ENCODE results near the gene ARID3B. TPM values are rescaled to one million over a fixed set of nuclear protein-coding genes. Genes with fewer than 3 reads are reported as not detected.
A peak's percentile ranks its signal among the peaks of the same experiment; 100 is the strongest.

The ARID3B gene
- total and polyA plus RNA-seq, 7 donors = 1.8 to 5.5 (median 3.0) TPM

DNA sequence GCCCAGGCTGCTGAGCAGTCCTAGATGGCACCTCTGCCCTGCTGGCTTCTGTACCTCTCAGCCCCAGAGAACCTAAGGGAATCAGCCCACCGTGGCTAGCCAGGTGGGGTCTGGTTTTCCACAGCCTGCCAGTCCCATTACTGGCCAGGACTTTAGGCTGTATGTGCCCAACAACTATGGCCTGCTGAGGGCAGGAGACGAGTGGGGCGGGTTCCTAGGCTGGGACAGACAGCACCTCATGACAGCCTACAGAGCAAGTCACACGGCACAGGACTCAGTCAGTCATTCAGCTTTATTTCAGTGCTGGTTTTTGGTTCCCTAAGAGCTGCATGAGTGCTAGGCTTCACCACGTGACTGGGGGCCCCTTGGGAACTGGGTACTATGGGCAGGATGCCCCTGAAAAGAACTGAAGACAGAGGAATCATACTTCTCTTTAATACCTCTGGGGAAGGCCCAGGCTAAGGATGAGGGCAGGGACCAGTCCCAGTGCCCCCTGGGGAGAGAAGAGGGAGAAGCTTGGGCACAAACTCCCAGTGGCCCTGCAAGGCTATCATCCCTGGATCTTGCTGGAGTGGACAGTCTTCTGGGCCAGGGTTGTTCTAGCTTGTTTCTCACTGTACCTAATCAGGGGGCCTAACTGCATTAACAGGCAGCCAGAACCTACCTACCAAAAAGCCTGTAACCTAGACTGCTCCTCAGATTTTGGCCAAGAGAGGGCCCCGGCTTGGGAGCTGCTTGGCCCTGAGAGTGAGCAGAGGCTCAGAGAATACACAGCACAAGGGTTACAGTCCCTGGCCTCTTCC is 89.5 kb downstream of the ARID3B start:
- Histone ChIP-seq H3K4me3 (no peak overlapping the region), H3K27me3 (ENCODE audit: insufficient read depth in 3 of 3, low read length in 2 of 3) (no peaks in the 10 kb centered on the region), H3K36me3 (ENCODE audit: insufficient read depth in 1 of 2, low read depth in 1 of 2) (peaks cover 7 to 99% of the 10 kb centered on the region in 2 donors), H3K27ac (no peak overlapping the region), H3K9me3 (no peaks in the 10 kb centered on the region), H3K4me1 (no peaks in the 10 kb centered on the region)
- TF ChIP-seq, protein P1, sequence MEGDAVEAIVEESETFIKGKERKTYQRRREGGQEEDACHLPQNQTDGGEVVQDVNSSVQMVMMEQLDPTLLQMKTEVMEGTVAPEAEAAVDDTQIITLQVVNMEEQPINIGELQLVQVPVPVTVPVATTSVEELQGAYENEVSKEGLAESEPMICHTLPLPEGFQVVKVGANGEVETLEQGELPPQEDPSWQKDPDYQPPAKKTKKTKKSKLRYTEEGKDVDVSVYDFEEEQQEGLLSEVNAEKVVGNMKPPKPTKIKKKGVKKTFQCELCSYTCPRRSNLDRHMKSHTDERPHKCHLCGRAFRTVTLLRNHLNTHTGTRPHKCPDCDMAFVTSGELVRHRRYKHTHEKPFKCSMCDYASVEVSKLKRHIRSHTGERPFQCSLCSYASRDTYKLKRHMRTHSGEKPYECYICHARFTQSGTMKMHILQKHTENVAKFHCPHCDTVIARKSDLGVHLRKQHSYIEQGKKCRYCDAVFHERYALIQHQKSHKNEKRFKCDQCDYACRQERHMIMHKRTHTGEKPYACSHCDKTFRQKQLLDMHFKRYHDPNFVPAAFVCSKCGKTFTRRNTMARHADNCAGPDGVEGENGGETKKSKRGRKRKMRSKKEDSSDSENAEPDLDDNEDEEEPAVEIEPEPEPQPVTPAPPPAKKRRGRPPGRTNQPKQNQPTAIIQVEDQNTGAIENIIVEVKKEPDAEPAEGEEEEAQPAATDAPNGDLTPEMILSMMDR (IDR thresholded peaks at IDR 0.05) = no peak
- DNase-seq = no peak
- 58 to 71% (median 71%) methylated on average over 6 of the region's 6 CpGs for WGBS, 3 donors
- ATAC-seq = no peak
- intact Hi-C loops (cut with DNase I) = loop anchor here (5.0 to 10.0 kb wide), 2 partner anchors 324 to 327 kb away; partner anchors contain the start of gene RPP25 (in 2 of the 2)

DNA sequence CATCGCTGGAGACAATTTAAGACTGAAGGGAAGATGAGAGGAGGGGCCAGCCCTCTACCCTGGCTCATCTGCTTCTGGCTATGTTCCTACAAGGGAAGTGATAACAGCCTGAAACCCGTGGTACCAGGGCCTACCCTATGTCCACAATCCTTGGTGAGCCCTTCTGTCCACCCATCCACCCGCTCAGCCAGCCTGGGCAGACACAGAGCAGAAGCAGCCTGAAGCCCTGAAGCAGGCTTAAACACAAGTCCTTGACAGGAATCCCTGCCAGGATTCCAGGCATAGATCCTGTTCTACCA is 90.0 kb downstream of the ARID3B start:
- TF ChIP-seq, protein P1 (IDR thresholded peaks at IDR 0.05) = no peak
- H3K4me1 ChIP-seq = no peaks in the 10 kb centered on the region
- 69 to 81% (median 71%) methylated on average over 3 of the region's 3 CpGs for WGBS, 3 donors

DNA sequence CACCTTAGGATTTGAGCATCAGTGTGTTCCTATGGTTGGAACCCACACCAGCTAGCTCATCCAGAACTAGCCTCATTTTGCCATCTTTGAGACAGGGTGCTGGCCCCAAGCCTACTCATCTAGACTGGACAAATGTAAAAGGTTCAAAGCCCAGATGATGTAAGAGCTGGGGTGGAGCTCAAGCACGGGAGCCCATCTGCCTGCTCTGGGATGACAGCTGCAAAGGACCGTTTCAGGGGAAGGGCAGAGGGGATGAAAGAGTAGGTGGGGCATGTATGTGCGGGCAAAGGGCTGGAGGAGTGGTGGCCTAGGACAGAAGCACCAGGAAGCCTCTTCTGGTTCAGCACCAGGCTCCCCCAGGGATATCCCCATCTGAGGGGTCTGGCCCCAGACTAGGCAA is 90.4 kb downstream of the ARID3B start:
- Histone ChIP-seq H3K4me3 (no peak overlapping the region), H3K36me3 (ENCODE audit: insufficient read depth in 1 of 2, low read depth in 1 of 2) (peaks cover 10 to 99% of the 10 kb centered on the region in 2 donors), H3K4me1 (no peaks in the 10 kb centered on the region), H3K27ac (no peak overlapping the region), H3K9me3 (no peaks in the 10 kb centered on the region), H3K27me3 (ENCODE audit: insufficient read depth in 3 of 3, low read length in 2 of 3) (no peaks in the 10 kb centered on the region)
- ATAC-seq (peak in 1 of 4 donors; percentile 6), DNase-seq (no peak)
- 26 to 44% (median 39%) methylated on average over 3 of the region's 3 CpGs for WGBS, 3 donors
- TF ChIP-seq, protein P1 (IDR thresholded peaks at IDR 0.05) = no peak
- intact Hi-C loops (cut with DNase I) = loop anchor here (5.0 to 10.0 kb wide), 2 partner anchors 323 to 326 kb away; partner anchors contain the start of gene RPP25 (in 2 of the 2)

More for the DNA sequence above, 90.0 kb downstream of the ARID3B start:
- ATAC-seq (no peak), DNase-seq (no peak)
- intact Hi-C loops (cut with DNase I) = loop anchor here (5.0 to 10.0 kb wide), 2 partner anchors 324 to 326 kb away; partner anchors contain the start of gene RPP25 (in 2 of the 2)
- no peak overlapping the region for H3K27ac ChIP-seq
- peaks cover 8 to 99% of the 10 kb centered on the region in 2 donors for H3K36me3 ChIP-seq (ENCODE audit: insufficient read depth in 1 of 2, low read depth in 1 of 2)
- no peak overlapping the region for H3K4me3 ChIP-seq
- H3K27me3 ChIP-seq (ENCODE audit: insufficient read depth in 3 of 3, low read length in 2 of 3) = no peaks in the 10 kb centered on the region
- no peaks in the 10 kb centered on the region for H3K9me3 ChIP-seq

DNA sequence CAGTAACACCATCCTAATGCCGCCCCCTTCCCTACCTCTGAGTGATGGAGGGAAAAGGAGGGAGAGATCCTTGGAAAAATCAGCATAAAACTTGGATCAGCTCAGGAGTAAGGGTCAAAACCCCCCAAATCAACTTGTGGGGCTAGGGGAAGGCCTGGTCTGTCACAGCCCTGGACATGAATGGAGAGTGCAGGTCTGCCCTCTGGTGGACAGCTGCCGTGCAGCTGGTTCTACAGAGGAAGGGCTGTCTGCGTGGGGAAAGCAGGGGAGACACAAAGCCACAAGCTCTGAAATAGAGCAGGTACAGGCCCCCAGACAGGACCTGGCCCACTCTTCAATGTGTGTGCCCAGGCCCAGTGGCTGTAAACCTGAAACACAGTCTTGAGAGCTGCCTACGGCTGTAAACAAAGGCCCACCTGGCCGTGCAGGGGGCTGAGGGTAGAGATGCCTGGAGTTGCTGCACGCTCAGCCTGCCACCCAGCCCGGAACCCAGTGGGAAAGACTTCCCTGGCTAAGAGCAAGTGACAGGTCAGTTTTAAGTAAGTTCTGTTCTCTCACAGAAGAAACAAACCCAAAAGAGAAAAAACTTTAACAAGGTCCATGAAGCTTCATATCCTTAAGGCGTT is 91.0 kb downstream of the ARID3B start:
- intact Hi-C loops (cut with DNase I) = loop anchor here (5.0 to 10.0 kb wide), 2 partner anchors 323 to 325 kb away; partner anchors contain the start of gene RPP25 (in 2 of the 2)
- ATAC-seq = peak; percentile 62 to 77 (median 72)
- Histone ChIP-seq H3K9me3 (no peaks in the 10 kb centered on the region), H3K4me1 (no peaks in the 10 kb centered on the region), H3K4me3 (no peak overlapping the region), H3K36me3 (ENCODE audit: insufficient read depth in 1 of 2, low read depth in 1 of 2) (peaks cover 10 to 99% of the 10 kb centered on the region in 2 donors), H3K27me3 (ENCODE audit: insufficient read depth in 3 of 3, low read length in 2 of 3) (no peaks in the 10 kb centered on the region), H3K27ac (no peak overlapping the region)
- TF ChIP-seq, protein P1 (IDR thresholded peaks at IDR 0.05) = peak; percentile 76
- peak; percentile 55 to 81 for DNase-seq
- whole genome bisulfite sequencing, 3 donors = 63 to 75% (median 74%) methylated on average over 8 of the region's 8 CpGs

All from psoas muscle (tissue), 8 donors.